ENCODE measurements around the gene HDAC7. TPM values are rescaled to one million over a fixed set of nuclear protein-coding genes. Genes with fewer than 3 reads are reported as not detected.

HDAC7 gene
- total RNA-seq, 2 experiments from 2014 or later, result 373 to 382 TPM

GRCh38 chr12:47856721-47857575, 37.2 kb upstream of the HDAC7 start:
- ATAC-seq (no peak), DNase-seq (no peak)
- intact Hi-C loops (cut with micrococcal nuclease), result no loop called here
- Mint-ChIP-seq H3K27me3 (no peaks in the 10 kb centered on the region), H3K9me3 (no peaks in the 10 kb centered on the region), H3K4me3 (no peak overlapping the region), H3K27ac (no peak overlapping the region), H3K36me3 (ENCODE audit: low read depth) (peaks cover 77% of the 10 kb centered on the region), H3K4me1 (ENCODE audit: low read depth) (peaks cover 34% of the 10 kb centered on the region)
- CTCF ChIA-PET, result interaction anchor here (1.3 to 2.1 kb wide), 3 partner anchors 30 to 106 kb away, joined by 3 to 5 read pairs (median 4); partner anchors contain the start of gene TMEM106C
- POLR2A ChIA-PET, result interaction anchor here (1.0 kb wide), 3 partner anchors 12 to 18 kb away, joined by 3 to 4 read pairs (median 3); no protein-coding TSS in a partner anchor
- TF ChIP-seq, protein P1, sequence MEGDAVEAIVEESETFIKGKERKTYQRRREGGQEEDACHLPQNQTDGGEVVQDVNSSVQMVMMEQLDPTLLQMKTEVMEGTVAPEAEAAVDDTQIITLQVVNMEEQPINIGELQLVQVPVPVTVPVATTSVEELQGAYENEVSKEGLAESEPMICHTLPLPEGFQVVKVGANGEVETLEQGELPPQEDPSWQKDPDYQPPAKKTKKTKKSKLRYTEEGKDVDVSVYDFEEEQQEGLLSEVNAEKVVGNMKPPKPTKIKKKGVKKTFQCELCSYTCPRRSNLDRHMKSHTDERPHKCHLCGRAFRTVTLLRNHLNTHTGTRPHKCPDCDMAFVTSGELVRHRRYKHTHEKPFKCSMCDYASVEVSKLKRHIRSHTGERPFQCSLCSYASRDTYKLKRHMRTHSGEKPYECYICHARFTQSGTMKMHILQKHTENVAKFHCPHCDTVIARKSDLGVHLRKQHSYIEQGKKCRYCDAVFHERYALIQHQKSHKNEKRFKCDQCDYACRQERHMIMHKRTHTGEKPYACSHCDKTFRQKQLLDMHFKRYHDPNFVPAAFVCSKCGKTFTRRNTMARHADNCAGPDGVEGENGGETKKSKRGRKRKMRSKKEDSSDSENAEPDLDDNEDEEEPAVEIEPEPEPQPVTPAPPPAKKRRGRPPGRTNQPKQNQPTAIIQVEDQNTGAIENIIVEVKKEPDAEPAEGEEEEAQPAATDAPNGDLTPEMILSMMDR (IDR thresholded peaks at IDR 0.05), result no peak

GRCh38 chr12:47856094-47856493, 36.4 kb upstream of the HDAC7 start:
- DNase-seq (no peak), ATAC-seq (no peak)
- Mint-ChIP-seq H3K27ac (no peak overlapping the region), H3K36me3 (ENCODE audit: low read depth) (peaks cover 77% of the 10 kb centered on the region), H3K27me3 (no peaks in the 10 kb centered on the region), H3K4me3 (no peak overlapping the region), H3K4me1 (ENCODE audit: low read depth) (peaks cover 32% of the 10 kb centered on the region), H3K9me3 (no peaks in the 10 kb centered on the region)
- TF ChIP-seq, protein P1 (IDR thresholded peaks at IDR 0.05), result no peak
- POLR2A ChIA-PET, result interaction anchor here (1.0 to 1.2 kb wide), 4 partner anchors 13 to 61 kb away, joined by 3 to 4 read pairs (median 3); no protein-coding TSS in a partner anchor
- intact Hi-C loops (cut with micrococcal nuclease), result no loop called here
- CTCF ChIA-PET, result interaction anchor here (0.8 to 1.6 kb wide), 5 partner anchors 18 to 113 kb away, joined by 3 to 8 read pairs (median 4); no protein-coding TSS in a partner anchor

DNA sequence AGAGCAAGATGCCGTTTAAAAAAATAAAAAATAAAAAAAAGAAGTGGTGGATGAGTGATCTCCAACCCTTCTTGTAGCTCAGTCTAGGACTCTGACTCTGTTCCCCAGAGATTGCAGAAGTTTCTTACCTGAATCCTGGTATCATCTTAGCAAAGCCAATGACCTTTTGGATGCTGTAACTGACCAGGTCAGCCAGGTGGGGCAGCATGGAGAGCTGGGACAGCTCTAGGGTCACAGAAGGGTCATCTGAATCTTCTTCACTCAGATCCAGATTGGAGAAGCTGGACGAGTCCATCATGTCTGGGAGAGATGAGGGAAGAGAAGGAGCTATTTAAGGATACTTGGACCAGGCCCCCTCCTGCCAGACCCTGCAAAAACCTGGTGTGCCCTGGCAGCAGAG, 35.8 kb upstream of the HDAC7 start:
- ChIA-PET CTCF (interaction anchor here (0.7 to 1.6 kb wide), 7 partner anchors 18 to 306 kb away, joined by 3 to 8 read pairs (median 3); no protein-coding TSS in a partner anchor), POLR2A (interaction anchor here (1.0 to 1.2 kb wide), 3 partner anchors 12 to 61 kb away, joined by 3 to 4 read pairs (median 3); no protein-coding TSS in a partner anchor)
- peaks cover 77% of the 10 kb centered on the region for H3K36me3 Mint-ChIP-seq (ENCODE audit: low read depth)
- intact Hi-C loops (cut with micrococcal nuclease), result no loop called here
- H3K4me1 Mint-ChIP-seq (ENCODE audit: low read depth), result peaks cover 30% of the 10 kb centered on the region
- TF ChIP-seq, protein P1 (IDR thresholded peaks at IDR 0.05), result no peak
- no peaks in the 10 kb centered on the region for H3K27me3 Mint-ChIP-seq
- H3K9me3 Mint-ChIP-seq, result no peaks in the 10 kb centered on the region
- DNase-seq, result no peak
- H3K27ac Mint-ChIP-seq, result no peak overlapping the region
- no peak for ATAC-seq
- H3K4me3 Mint-ChIP-seq, result no peak overlapping the region

GRCh38 chr12:47854531-47854930, 34.8 kb upstream of the HDAC7 start:
- Mint-ChIP-seq H3K4me3 (no peak overlapping the region), H3K4me1 (ENCODE audit: low read depth) (peaks cover 22% of the 10 kb centered on the region), H3K36me3 (ENCODE audit: low read depth) (peaks cover 76% of the 10 kb centered on the region), H3K27me3 (no peaks in the 10 kb centered on the region), H3K9me3 (no peaks in the 10 kb centered on the region), H3K27ac (no peak overlapping the region)
- no peak for ATAC-seq
- intact Hi-C loops (cut with micrococcal nuclease), result no loop called here
- TF ChIP-seq, protein P1 (IDR thresholded peaks at IDR 0.05), result no peak
- CTCF ChIA-PET, result interaction anchor here (1.0 to 1.8 kb wide), 2 partner anchors 104 to 307 kb away, joined by 3 read pairs; no protein-coding TSS in a partner anchor
- no peak for DNase-seq
- POLR2A ChIA-PET, result interaction anchor here (0.7 kb wide), 1 partner anchor 147 kb away, joined by 3 read pairs; no protein-coding TSS in a partner anchor

Measured in activated CD8-positive, alpha-beta T cell treated with anti-CD3 and anti-CD28 coated beads for 36 hours (primary cell).